Left colon (tissue), 2 donors: ENCODE data around the gene GIGYF2. TPM values are rescaled to one million over a fixed set of nuclear protein-coding genes. Genes with fewer than 3 reads are reported as not detected.
A peak's percentile ranks its signal among the peaks of the same experiment; 100 is the strongest.

Experiments
- ATAC-seq: fragments of 200-7000 bp; cut with Tn5 transposase; one replicate; pipeline ENCODE4 v1.9.1; 2020; ENCODE audit warnings: mild to moderate bottlenecking, moderate library complexity
- DNase-seq, 2 donors: peaks; one replicate each; pipeline ENCODE4 v3.0.0-alpha.2; 2020
- intact Hi-C, 2 donors: fragments of 100-400 bp; cut with DNase I in 1 of 2; cut with micrococcal nuclease in 1 of 2; formaldehyde crosslinking; loops; one replicate each; pipeline versions ENCODE4 v1.11.2 to v1.14.0; 2022; cut with DNase I, micrococcal nuclease
- long read RNA-seq: library from polyadenylated mRNA; unstranded; transcript quantifications from one replicate; pipeline ENCODE4 v2.0.0, GENCODE V29; 2021
- total RNA-seq, 2 donors: library from RNA; stranded (reverse); fragmentation: NEBNext Ultra II Directional; extraction: Animal tissue kit (Norgen Biotek cat#: 25700); gene quantifications; one replicate each; pipeline ENCODE4 v1.2.1, GENCODE V29; 2021
- donor health status: DM: no; HTN: no; CAD: no.
- donor health status: DM: yes; HTN: yes; CAD: no.

Gene GIGYF2, protein sequence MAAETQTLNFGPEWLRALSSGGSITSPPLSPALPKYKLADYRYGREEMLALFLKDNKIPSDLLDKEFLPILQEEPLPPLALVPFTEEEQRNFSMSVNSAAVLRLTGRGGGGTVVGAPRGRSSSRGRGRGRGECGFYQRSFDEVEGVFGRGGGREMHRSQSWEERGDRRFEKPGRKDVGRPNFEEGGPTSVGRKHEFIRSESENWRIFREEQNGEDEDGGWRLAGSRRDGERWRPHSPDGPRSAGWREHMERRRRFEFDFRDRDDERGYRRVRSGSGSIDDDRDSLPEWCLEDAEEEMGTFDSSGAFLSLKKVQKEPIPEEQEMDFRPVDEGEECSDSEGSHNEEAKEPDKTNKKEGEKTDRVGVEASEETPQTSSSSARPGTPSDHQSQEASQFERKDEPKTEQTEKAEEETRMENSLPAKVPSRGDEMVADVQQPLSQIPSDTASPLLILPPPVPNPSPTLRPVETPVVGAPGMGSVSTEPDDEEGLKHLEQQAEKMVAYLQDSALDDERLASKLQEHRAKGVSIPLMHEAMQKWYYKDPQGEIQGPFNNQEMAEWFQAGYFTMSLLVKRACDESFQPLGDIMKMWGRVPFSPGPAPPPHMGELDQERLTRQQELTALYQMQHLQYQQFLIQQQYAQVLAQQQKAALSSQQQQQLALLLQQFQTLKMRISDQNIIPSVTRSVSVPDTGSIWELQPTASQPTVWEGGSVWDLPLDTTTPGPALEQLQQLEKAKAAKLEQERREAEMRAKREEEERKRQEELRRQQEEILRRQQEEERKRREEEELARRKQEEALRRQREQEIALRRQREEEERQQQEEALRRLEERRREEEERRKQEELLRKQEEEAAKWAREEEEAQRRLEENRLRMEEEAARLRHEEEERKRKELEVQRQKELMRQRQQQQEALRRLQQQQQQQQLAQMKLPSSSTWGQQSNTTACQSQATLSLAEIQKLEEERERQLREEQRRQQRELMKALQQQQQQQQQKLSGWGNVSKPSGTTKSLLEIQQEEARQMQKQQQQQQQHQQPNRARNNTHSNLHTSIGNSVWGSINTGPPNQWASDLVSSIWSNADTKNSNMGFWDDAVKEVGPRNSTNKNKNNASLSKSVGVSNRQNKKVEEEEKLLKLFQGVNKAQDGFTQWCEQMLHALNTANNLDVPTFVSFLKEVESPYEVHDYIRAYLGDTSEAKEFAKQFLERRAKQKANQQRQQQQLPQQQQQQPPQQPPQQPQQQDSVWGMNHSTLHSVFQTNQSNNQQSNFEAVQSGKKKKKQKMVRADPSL (N-terminal part only)
- total RNA-seq, result 10 to 100 TPM; 55.4 to 66.3 TPM
- long read RNA-seq, full-length matches to known transcripts, result 2 of 39 reads
- long read RNA-seq, partial matches to known transcripts, result 29 of 39 reads
- long read RNA-seq, other reads (novel, unspliced or antisense), result 8 of 39 reads

DNA sequence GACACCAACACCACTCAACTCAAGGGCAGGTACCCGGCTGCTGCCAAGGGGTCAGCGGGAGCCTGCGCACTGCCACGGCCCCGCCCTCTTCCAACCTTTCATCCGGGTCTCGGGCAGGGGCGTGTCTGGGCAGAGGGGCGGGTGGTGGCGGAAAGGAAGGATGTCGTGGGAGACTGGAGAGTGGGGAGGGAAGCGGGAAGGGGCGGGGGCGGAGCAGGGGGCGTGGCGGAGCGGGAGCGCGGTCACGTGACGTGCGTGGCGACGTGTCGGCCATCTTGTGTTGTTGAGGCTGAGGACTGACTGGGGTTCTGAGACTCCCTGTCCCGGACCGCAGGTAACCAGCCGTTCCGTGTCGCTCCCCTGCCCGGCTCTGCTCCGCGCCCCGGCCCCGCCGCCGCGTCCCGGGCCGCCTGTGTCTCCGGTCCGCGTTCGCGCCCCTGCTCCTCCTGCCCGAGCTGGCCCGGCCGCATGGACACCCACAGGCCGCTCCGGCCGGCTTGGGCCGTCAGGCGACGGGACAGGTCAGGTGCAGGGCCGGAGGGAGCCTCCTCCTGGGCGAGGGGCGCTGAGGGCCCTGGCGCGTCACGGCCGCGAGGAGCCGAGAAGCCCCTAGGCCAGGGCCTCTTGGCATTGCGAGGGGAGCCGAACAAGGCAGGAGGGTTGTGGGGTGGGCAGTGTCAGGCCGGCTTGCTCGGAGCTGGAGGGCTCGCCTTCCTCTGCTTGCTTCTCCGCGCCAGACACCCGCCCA lies at the start of gene GIGYF2:
TSS of gene GIGYF2 (plus strand) at position 273 of the 748 bp plus-strand sequence. CDS start 37,867 bp downstream, outside the sequence.
- ATAC-seq, result peak; percentile 94
- DNase-seq, result peak; percentile 97 to 98
- intact Hi-C loops, result no loop called here

DNA sequence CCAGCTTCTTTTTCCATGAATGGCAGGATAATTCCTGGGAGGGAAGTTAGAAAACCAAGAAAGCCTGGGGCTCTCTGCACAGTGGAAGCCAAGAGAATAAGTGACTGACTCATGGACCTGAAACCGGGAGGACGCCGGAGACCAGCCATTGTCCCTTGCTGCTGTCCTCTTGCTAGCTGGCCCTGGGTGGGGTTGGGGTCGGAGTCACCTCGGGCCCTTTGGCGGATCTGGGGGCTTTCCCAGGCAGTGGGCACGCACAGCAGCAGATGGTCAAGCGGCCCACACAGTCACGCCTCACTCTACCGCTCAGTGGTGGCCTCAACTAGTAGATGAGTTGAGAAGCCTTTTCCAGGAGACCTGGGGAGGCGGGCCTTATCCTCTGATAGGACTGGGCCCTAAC lies 48.1 kb upstream of the GIGYF2 start:
- no peak for ATAC-seq
- no peak for DNase-seq

DNA sequence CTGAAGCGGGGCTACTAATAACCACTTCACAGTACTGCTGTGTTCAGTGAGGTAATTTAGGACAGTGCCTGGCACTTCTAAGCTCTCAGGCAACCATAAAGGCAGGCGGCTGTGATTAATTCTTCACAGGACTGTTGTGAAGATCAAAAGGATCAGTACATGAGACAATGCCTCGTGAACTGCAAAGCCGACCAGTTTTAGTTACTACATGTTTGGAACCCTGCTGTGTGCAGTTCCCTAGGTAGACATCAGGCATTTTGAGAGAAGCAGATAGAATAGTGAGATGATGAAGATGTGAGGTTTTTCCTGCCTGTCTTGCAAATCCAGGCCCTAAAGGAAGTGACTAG lies 44.7 kb upstream of the GIGYF2 start:
- ATAC-seq (no peak), DNase-seq (no peak)
- intact Hi-C loops, result no loop called here

More for the DNA sequence above, 48.1 kb upstream of the GIGYF2 start:
- intact Hi-C loops, result no loop called here

DNA sequence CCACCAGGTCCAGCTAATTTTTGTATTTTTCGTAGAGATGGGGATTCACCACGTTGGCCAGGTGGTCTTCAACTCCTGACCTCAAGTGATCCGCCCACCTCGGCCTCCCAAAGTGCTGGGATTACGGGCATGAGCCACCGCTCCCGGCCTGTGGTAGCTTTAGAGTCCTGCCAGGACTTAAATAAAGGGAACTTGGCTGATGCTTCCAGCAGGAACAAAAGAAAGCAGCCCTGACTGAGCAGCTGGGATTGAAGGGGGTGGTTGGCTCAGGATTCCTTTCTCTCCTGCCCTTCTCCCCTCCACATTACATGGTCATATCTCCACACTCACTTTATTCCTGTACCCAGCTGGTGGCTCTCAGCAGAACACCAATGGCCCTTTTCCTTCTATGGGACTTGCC lies 43.7 kb upstream of the GIGYF2 start:
- ATAC-seq (no peak), DNase-seq (no peak)
- intact Hi-C loops, result no loop called here

DNA sequence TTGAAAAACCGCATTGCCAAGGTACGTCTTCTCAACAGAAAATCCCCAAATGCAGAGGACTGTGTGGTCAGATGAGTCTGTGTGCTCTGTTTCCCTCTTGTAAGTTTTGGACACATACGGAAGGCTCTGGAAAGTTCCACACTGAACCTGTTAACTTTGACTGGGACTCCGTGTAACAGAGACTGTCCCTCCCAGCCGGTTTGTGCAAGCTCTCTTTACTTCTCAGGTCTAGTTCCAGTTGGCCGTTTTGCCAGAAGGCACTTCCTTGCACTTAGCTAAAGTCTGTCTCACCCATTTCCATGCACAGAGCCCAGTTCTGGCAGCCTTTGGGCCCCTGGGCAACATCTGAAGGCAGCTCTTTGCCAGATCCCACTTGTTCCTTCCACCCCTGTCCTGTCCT lies 41.7 kb upstream of the GIGYF2 start:
- intact Hi-C loops, result no loop called here
- DNase-seq (no peak), ATAC-seq (no peak)

DNA sequence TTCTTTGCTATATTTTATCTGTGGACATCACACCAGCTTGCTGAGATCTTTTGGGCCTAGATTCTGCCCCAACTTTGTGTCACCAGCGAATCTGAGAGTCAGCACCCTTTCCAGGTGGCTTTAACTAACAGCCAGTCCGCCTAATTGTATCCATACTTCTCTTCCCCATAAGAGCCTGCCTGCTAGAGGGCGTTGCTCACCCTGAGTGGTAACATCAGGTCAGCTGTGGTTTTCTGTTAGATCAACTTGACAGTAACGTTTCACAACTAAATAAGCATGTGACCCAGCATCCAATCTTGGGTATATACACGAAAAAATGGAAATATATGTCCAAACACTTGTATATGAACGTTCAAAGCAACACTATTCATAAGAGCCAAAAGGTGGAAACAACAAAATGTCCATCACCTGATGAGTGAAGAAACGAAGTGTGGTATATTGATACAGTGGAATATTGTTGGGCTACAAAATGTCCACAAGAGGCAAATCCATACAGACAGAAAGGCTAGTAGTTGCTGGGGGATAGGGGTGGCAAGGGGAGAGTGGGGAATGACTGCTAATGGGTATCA lies 38.8 kb upstream of the GIGYF2 start:
- intact Hi-C loops, result no loop called here
- DNase-seq (no peak), ATAC-seq (no peak)

DNA sequence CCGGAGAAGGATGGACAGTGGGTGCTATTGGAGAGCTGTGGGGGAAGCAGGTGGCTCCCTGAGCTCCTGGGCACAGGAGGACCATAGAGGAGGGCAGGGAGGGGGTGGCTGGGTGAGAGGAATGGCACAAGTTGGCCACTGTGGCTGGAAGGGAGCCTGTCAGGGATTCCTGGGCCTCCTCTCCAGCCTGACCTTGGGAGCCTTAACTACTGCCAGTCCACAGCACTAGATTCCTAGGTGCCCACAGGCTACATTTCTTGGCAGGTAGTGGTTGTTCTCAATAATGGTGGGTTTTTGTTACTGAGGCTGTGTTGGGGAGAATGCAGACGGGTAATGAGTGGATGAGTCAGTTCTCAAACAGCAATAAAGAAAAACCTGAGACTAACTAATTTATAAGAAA lies 37.8 kb upstream of the GIGYF2 start:
- ATAC-seq, result no peak
- no peak for DNase-seq
- intact Hi-C loops, result no loop called here

DNA sequence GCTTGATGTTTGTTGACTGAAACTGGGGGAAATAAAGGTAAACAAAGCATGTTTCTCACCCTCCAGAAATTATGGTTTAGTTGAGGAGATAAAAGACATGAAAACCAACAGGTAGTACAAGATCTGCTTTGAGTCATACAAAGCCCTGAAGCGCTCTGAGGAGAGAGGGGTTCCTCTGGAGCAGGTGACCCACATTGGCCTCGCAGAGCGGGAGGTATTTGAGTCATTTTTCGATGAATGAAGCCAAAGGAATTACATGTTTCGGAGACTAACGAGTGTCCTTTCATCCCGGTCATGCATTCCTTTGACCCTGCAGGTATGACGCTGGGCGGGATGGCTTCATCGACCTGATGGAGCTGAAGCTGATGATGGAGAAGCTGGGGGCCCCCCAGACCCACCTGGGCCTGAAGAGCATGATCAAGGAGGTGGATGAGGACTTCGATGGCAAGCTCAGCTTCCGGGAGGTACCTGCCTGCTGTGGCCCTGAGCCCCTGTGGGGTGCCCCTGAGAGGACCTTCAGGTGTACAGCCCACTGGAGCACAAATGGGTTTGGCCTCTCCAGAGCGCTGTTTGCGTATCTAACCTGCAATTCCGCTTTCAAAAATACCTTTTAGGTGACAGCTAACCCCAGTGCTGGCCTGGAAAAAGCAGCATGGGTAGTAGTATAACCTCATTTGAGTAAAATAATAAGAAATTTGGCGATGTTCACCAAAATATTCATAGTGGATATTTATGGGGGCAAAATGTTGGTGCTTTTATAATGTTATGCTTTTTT lies 34.5 kb upstream of the GIGYF2 start:
- no peak for ATAC-seq
- intact Hi-C loops, result no loop called here

DNA sequence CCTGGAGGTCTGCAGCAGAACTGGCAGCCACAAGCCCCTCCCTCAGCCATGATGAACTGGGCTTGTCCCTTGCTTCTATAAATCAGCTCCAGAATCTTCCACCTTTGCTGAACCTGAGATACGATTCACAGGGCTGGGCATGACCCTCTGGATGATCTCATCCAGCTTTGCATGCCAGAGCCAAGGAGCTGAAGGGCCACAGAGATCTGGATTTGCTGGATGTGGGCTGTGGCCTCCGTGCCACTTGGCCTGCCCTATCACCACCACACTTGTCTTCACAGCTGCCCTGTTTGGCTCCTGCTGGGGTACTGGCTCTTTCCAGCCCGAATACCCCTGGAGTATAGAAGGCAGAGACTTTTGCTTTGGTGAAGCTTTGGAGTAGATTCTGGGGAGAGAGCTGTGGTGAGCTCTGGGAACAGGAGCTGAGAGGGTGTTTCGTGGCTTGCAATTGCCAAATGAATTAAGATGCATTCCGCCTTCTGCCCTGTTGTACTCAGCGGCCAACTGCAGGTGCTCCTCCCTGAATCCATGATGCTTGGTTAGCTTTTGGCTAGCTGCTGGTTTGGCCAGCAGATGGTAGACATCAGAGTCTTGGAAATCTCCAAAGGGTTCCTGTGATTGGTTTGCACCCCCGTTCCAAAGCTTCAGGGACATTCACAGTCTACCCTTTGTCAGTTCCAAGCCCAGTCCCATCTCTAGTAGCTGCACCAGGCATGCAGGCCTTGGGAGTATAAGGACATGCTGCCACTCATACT lies 30.9 kb upstream of the GIGYF2 start:
- ATAC-seq (no peak), DNase-seq (no peak)
- intact Hi-C loops, result no loop called here

More for the DNA sequence above, 34.5 kb upstream of the GIGYF2 start:
- DNase-seq, result no peak

DNA sequence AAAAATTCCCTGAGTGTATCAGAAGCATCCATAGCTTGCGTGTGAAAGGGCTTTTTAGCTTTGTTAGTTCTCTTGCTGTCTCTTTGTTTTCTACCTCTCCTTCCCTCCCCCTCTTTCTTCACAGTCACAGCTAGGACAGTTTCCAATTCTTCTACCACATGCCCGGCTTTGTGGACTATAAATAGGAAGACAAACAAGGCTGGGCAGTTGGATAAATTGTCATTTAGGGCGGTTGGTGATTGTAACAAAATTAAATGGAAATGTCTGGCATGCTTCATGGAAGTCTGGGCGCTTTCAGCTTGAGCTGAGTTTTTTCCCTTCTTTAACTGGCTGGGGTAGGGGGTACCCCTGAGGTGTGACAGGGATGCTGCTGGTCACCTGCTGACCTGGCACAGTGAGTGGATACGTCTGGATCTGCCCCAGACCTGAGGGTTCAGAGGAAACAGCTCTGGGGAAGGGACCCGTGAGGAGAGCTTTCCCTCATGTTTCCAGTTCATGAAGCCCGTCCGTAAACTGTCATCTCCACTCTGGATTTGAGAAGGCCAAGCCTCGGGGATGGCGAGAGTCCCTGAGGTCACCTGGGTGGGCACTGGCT lies 29.0 kb upstream of the GIGYF2 start:
- intact Hi-C loops, result no loop called here
- DNase-seq, result no peak
- no peak for ATAC-seq

DNA sequence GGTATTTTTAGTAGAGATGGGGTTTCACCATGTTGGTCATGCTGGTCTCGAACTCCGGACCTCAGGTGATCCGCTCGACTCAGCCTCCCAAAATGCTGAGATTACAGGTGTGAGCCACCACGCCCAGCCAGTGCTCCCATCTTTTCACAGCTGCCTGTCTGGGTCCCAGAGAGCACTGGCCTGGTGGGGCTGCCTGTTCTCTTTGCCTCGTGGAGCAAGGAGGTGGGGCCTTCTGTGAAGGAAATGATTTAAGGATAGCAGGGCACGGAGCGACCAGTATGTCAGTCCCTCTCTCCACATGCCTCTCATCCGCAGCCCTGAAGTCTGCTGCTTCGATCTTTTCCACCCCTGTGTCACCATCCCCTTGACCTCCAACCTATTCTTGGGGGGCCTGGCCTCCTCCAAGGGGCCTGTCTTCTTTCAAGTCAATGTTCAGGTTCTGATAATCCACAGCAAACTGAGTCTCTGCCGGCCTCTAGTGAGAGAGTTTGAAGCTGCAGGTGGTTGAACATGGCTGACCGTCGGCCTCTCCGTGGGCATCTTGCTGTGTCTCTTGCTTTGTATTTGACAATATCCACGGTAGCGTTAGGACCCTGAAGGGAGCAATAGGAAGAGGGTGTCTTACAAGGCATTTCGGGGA lies 28.2 kb upstream of the GIGYF2 start:
- no peak for DNase-seq
- no peak for ATAC-seq
- intact Hi-C loops, result no loop called here

DNA sequence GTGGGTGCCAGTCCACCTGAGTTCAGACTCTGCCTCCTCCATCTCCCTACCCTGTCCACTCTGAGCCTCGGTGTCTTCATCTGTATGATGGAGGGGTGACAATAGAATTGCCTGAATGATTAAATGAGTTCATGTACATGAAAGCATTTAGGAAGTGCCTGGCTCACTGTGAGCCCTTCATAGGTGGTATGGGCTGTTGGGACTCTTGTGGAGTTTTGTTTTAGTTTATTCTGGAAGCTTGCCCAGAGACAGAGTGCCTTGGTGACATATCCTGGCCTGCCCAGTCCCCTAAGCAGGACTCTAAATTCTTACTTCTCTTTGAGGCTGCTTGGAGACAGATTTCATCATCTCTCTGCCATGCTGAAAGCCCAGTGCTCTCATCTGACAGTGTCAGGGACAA lies 24.5 kb upstream of the GIGYF2 start:
- DNase-seq, result no peak
- ATAC-seq, result no peak
- intact Hi-C loops, result no loop called here

DNA sequence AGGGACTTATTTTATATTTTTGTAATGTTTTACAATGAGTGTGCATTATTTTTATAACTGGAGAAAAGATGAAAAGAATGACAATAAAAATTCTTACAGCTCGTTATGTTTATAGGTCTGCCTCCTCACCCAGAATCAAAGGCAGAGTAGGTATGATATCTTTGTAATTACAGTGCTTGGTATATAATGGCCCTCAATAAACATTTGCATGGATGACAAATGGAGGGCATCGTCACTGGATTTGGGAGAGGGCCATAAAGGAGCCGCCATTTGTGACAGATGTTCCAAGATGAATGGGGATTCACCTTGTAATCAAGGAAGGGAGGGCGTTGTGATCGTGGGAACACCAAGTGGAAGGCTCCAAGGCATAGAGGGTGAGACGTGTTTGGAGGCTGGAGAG lies 22.6 kb upstream of the GIGYF2 start:
- ATAC-seq, result peak; percentile 77
- intact Hi-C loops, result no loop called here
- no peak for DNase-seq

DNA sequence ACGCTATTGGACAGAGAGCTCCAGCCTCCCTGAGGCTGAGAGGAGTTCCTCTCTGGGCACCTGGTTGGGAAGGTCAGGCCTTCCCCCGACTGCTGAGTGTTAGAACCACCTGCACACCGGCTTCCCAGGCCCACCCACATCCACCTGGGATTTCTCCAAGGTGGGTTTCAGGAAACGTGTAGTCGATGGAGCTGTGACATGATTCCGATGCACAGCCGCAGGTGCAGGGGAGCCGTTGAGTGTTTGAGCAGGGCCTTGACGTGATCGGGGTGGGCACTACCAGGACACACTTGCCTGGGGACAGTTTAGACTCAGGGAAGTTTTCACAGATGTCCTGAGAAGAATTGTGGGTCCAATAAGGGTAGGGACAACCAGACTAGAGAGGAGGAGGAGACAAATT lies 21.8 kb upstream of the GIGYF2 start:
- ATAC-seq, result no peak
- intact Hi-C loops, result no loop called here
- no peak for DNase-seq

DNA sequence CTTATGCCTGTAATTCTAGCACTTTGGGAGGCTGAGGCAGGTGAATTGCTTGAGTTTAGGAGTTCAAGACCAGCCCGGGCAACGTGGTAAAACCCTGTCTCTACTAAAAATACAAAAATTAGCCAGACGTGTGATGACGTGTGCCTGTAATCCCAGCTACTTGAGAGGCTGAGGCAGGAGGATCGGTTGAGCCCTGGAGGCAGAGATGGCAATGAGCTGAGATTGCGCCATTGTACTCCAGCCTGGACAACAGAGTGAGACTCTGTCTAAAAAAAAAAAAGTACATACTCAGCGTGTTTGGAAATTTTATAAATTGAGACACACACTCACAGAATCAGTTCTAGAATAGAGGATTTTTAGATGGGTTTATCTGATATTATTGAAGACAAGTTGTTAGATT lies 17.1 kb upstream of the GIGYF2 start:
- no peak for DNase-seq
- intact Hi-C loops, result no loop called here
- no peak for ATAC-seq

DNA sequence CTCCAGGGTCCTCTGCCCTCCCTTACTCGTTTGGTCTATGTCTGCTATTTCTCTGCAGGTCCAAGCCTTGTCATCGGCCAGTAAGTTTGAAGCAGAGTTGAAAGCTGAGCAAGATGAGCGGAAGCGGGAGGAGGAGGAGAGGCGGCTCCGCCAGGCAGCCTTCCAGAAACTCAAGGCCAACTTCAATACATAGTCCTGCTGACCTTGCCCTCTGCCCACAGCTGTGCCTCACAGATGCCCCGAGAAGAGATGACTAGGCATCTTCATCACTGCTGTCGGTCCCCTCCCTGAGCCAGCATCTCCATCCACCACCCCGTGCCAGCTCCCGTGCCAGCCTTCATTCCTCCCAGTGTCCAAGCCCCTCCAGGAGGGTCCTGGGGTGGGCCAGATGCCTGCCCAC lies 15.6 kb upstream of the GIGYF2 start:
- intact Hi-C loops, result no loop called here
- DNase-seq (no peak), ATAC-seq (no peak)
